Gastrocnemius medialis (tissue), 4 donors: Measurements from ENCODE around the gene TMEM54.

ENCODE experiments used
- POLR2A ChIP-seq, 2 donors: fragments of 450-650 bp; IDR thresholded peaks; one replicate each; pipeline ENCODE4 v1.6.1; 2017; ENCODE audit warnings: antibody characterized with exemption in 2 of 2, mild to moderate bottlenecking in 2 of 2, moderate library complexity in 2 of 2
- TF ChIP-seq, protein P1 (sequence below), 5 experiments: fragments of 450-650 bp in 3 of 5; fragments of 200-600 bp in 2 of 5; sonication (generic) in 2 of 5; IDR thresholded peaks in 4 of 5; conservative IDR thresholded peaks in 1 of 5; 1 replicate in 4 of 5; 2 replicates in 1 of 5; pipeline ENCODE4 v1.5.1; 2016 to 2019; ENCODE audit warnings: antibody characterized with exemption in 5 of 5, mild to moderate bottlenecking in 3 of 5, moderate library complexity in 3 of 5

DNA sequence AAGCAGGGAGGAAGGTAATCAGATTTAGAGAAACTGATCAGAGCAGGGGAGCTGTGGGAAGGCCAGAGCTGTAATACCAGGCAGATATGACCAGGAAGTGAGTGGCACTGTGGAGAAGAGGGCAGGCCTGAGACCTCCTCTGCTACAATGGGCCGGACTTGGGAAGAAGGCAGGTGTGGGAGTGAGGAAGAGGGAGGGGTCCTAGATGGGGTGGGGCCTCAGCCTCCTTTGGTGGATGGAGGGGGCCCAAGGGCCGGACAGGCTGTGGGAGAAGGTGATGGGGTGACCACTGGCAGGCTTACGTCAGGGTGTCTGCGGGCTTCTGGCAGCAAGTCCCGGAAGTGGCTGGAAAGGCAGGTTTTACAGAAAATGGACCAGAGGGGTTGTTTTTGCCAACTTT is 19.9 kb downstream of the TMEM54 start:
- TF ChIP-seq, protein P1, sequence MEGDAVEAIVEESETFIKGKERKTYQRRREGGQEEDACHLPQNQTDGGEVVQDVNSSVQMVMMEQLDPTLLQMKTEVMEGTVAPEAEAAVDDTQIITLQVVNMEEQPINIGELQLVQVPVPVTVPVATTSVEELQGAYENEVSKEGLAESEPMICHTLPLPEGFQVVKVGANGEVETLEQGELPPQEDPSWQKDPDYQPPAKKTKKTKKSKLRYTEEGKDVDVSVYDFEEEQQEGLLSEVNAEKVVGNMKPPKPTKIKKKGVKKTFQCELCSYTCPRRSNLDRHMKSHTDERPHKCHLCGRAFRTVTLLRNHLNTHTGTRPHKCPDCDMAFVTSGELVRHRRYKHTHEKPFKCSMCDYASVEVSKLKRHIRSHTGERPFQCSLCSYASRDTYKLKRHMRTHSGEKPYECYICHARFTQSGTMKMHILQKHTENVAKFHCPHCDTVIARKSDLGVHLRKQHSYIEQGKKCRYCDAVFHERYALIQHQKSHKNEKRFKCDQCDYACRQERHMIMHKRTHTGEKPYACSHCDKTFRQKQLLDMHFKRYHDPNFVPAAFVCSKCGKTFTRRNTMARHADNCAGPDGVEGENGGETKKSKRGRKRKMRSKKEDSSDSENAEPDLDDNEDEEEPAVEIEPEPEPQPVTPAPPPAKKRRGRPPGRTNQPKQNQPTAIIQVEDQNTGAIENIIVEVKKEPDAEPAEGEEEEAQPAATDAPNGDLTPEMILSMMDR (IDR thresholded peaks at IDR 0.05 in 4 of 5, conservative IDR thresholded peaks at IDR 0.05 in 1 of 5), result no peak
- TF ChIP-seq POLR2A (IDR thresholded peaks at IDR 0.05), result no peak
